GM18505 (cell line): ENCODE results near the gene LGALS1.
A peak's percentile ranks its signal among the peaks of the same experiment; 100 is the strongest.

Source experiments
- ATAC-seq: cut with Tn5 transposase; IDR thresholded peaks from one replicate; pipeline ENCODE4 v1.9.1; 2021; ENCODE audit not compliant: unreplicated experiment
- POLR2A ChIP-seq: IDR thresholded peaks from 4 replicates; pipeline ENCODE4 v1.6.1; 2011; ENCODE audit warnings: borderline replicate concordance; ENCODE audit not compliant: insufficient read depth, insufficient read length; ENCODE audit errors: extremely low read depth

Gene LGALS1

GRCh38 chr22:37661160-37661924 lies 14.1 kb upstream of the LGALS1 start:
- ATAC-seq: no peak
- no peak for TF ChIP-seq POLR2A

- TF ChIP-seq POLR2A: no peak
- no peak for ATAC-seq
Measured at GRCh38 chr22:37662039-37662438, 13.4 kb upstream of the LGALS1 start.

DNA sequence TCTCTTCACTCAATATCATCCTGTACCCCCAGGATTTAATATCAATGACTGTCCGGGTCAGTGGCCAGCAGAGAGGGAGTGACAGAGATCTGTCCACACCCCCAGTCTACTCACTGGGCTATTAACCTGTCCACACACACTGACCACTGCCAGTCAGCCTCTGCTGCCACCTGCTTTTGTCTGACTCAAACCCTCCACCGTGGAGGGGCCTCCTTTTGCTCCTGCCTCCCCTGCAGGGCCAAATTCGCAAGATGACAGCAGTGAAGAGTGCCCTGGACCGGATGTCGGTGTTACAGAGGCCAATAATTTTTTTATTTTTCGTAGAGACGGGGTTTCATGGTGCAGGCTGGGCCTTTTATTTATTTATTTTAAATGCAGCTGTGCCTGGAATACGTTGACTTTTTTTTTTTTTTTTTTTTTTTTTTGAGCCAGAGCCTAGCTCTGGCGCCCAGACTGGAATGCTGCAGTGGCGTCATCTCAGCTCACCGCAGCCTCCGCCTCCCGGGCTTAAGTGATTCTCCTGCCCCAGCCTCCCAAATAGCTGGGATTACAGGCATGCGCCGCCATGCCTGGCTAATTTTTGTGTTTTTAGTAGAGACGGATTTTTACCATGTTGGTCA lies 11.8 kb upstream of the LGALS1 start:
- TF ChIP-seq POLR2A: no peak
- ATAC-seq: no peak

- no peak for ATAC-seq
- TF ChIP-seq POLR2A: no peak
Measured at GRCh38 chr22:37664249-37665101, 11.0 kb upstream of the LGALS1 start.

DNA sequence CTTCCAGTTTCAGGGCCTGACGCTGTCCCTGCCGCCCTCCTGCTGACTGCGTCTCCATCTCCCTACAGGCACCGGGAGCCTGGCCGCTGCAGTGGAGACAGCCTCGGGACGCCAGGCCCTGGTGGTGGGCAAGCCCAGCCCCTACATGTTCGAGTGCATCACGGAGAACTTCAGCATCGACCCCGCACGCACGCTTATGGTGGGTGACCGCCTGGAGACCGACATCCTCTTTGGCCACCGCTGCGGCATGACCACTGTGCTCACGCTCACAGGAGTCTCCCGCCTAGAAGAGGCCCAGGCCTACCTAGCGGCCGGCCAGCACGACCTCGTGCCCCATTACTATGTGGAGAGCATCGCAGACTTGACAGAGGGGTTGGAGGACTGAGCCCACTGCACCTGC lies 9.9 kb upstream of the LGALS1 start:
- no peak for TF ChIP-seq POLR2A
- ATAC-seq: no peak

DNA sequence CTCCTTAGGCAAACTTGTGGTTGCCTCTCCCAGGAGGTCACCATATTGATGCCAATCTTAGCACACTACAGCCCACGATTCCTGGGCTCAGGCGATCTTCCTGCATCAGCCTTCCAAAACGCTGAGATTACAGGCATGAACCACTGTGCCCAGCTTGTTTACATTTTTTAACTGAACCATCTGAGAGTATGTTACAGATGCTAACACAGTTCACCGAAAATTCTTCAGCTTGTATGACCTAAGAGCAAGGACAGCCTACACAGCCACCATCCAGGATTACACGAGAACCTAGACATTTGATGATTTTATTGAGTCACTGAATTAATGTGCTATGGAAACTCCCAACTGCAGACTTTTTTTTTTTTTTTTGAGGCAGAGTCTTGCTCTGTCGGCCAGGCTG lies 5.8 kb upstream of the LGALS1 start:
- no peak for ATAC-seq
- TF ChIP-seq POLR2A: no peak

- ATAC-seq: no peak
- TF ChIP-seq POLR2A: no peak
Measured at GRCh38 chr22:37672206-37672919, 3.1 kb upstream of the LGALS1 start.

GRCh38 chr22:37672920-37673455 lies 2.4 kb upstream of the LGALS1 start:
- TF ChIP-seq POLR2A: no peak
- no peak for ATAC-seq

DNA sequence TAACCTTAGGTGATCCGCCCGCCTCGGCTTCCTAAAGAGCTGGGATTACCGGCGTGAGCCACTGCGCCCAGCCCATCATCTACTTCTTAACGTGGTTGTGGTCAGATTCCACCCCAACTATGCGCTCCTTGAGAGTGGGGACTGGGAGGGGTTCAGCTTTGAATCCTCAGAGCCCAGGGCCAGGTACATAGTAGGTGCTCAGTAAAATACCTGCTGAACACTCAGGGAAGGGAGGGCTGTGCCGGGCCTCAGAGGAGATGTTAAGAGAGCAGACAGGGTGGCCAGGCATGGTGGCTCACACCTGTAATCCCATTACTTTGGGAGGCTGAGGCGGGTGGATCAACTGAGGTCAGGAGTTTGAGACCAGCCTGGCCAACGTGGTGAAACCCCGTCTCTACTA lies 1.2 kb upstream of the LGALS1 start:
- TF ChIP-seq POLR2A: no peak
- no peak for ATAC-seq

GRCh38 chr22:37675930-37676735 lies 697 bp downstream of the LGALS1 start:
- no peak for TF ChIP-seq POLR2A
- no peak for ATAC-seq

DNA sequence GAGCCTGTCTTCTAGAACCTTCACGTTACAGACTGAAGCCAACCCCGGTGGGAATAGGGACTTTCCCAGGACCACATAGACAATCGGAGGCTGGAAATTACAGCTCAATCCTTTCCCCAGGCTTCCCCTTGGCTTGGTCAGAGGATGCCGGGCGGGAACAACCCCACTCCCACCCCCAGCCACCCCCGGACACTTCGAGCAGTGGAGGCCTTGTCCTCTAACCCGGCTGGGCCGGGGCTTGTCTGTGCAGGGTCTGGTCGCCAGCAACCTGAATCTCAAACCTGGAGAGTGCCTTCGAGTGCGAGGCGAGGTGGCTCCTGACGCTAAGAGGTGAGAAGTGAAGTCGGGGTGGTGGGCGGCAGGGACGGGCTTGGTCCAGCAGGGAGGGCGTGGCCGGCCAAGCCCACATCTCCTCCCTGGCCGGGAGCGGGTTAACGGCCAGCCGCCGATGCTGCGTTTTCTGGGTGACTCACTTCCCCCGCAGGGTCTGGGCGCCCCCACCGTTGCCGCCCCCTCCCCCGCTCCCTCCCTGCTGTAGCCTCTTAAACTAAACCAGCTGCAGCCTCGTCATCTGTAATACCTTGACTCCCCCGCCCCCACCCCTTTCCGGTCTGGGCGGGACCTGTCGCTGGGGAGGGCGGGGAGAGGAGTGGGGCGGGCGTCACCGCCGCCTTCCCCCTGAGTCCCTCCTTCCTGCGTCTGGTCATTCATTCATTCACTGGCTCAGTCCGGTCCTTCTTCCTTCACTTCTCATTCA lies 1.5 kb downstream of the LGALS1 start:
- peak; percentile 54 for ATAC-seq
- peak; percentile 43 for TF ChIP-seq POLR2A
